NT2/D1 (cell line): ENCODE results near the gene GPR50.

Source experiments
- SUZ12 ChIP-seq: IDR thresholded peaks from 2 replicates; pipeline ENCODE4 v1.6.1; 2011; ENCODE audit not compliant: insufficient read length, insufficient read depth; ENCODE audit errors: extremely low read depth
- YY1 ChIP-seq: IDR thresholded peaks from 2 replicates; pipeline ENCODE4 v1.6.1; 2011; ENCODE audit not compliant: insufficient read length, insufficient read depth
- ZNF274 ChIP-seq: IDR thresholded peaks from 2 replicates; pipeline ENCODE4 v1.6.1; 2011; ENCODE audit warnings: mild to moderate bottlenecking, low read depth, low read length

DNA sequence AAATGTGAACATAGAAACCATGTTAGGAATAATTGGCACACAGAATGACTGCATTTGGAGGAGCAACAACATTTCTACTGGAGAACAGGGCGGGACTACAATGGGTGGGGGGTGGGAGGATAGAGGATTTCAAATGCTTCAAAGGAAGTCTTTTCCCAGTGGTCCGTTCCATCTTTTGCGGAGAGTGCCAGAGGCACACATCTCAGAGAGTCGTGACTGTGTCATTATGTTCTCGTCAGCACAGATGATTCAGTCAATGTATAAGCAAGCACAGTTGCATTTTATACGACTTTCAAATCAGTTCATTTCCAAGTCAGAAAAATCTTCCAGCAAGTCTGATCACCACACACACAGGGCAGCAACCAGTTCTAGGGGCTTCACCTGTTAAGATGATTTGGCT is 22.7 kb upstream of the GPR50 start:
- TF ChIP-seq YY1 = no peak
- no peak for TF ChIP-seq ZNF274
- TF ChIP-seq SUZ12 = no peak
